ENCODE results near the gene SLC23A3.

Gene SLC23A3

GRCh38 chr2:219214141-219214540, 44.3 kb upstream of the SLC23A3 start:
- DNase-seq (ENCODE audit: low read depth) = no peak
- TF ChIP-seq, protein P1, sequence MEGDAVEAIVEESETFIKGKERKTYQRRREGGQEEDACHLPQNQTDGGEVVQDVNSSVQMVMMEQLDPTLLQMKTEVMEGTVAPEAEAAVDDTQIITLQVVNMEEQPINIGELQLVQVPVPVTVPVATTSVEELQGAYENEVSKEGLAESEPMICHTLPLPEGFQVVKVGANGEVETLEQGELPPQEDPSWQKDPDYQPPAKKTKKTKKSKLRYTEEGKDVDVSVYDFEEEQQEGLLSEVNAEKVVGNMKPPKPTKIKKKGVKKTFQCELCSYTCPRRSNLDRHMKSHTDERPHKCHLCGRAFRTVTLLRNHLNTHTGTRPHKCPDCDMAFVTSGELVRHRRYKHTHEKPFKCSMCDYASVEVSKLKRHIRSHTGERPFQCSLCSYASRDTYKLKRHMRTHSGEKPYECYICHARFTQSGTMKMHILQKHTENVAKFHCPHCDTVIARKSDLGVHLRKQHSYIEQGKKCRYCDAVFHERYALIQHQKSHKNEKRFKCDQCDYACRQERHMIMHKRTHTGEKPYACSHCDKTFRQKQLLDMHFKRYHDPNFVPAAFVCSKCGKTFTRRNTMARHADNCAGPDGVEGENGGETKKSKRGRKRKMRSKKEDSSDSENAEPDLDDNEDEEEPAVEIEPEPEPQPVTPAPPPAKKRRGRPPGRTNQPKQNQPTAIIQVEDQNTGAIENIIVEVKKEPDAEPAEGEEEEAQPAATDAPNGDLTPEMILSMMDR (IDR thresholded peaks at IDR 0.05; ENCODE audit: low read length, missing control alignments) = no peak
- H3K4me3 ChIP-seq (replicated peaks; ENCODE audit: low read depth, low read length) = no peak overlapping the region

DNA sequence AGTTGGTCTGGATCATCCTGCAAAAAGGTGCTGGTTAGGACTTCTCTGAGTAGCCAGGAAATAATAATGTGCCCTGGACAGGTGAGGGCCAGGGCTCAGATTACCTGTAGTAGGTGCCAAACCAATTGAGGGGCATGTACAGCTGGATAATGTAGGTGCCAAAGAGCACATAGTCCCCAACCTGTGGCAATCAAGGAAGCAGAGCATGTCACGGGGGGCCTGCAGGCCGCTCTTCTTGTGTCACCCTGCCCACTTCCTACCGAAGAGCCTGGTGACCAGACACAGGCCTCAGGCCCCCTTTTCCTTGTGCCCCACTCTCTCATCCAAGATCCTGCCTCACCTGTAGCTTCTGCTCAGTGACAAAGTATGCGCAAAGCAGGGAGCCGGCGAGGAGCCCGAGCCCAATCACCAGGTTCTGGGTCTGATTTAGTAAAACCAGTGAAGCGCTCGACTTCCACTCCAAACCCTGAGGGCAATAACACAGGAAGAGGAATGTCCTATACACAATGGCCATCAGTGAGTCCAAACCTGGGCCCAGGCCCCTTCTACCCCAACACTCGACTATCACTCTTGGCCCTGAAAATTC, 43.8 kb upstream of the SLC23A3 start:
- no peak overlapping the region for H3K4me3 ChIP-seq (replicated peaks; ENCODE audit: low read depth, low read length)
- TF ChIP-seq, protein P1 (IDR thresholded peaks at IDR 0.05; ENCODE audit: low read length, missing control alignments) = no peak
- DNase-seq (ENCODE audit: low read depth) = no peak

DNA sequence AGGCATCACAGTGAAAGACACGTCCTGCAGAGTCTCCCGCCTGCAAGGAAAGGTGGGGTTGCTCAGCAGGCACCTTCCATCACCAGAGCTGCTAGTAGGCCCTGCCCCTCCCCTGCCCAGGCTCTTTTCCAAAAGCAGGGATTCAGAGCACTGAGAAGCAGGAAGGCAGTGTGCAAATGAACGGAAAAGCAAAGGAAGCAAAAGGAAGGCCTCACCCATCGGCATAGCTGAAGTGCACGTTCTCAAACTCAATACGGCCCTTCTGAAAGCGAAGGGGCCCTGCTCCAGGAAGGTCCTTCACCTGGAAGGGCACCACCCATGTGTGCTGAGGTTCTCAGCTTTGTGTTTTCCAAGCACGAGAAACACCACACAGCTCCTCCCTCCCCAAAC, 43.2 kb upstream of the SLC23A3 start:
- TF ChIP-seq, protein P1 (IDR thresholded peaks at IDR 0.05; ENCODE audit: low read length, missing control alignments) = no peak
- H3K4me3 ChIP-seq (replicated peaks; ENCODE audit: low read depth, low read length) = no peak overlapping the region
- no peak for DNase-seq (ENCODE audit: low read depth)

GRCh38 chr2:219210886-219211362, 41.1 kb upstream of the SLC23A3 start:
- no peak overlapping the region for H3K4me3 ChIP-seq (replicated peaks; ENCODE audit: low read depth, low read length)
- TF ChIP-seq, protein P1 (IDR thresholded peaks at IDR 0.05; ENCODE audit: low read length, missing control alignments) = no peak
- no peak for DNase-seq (ENCODE audit: low read depth)

DNA sequence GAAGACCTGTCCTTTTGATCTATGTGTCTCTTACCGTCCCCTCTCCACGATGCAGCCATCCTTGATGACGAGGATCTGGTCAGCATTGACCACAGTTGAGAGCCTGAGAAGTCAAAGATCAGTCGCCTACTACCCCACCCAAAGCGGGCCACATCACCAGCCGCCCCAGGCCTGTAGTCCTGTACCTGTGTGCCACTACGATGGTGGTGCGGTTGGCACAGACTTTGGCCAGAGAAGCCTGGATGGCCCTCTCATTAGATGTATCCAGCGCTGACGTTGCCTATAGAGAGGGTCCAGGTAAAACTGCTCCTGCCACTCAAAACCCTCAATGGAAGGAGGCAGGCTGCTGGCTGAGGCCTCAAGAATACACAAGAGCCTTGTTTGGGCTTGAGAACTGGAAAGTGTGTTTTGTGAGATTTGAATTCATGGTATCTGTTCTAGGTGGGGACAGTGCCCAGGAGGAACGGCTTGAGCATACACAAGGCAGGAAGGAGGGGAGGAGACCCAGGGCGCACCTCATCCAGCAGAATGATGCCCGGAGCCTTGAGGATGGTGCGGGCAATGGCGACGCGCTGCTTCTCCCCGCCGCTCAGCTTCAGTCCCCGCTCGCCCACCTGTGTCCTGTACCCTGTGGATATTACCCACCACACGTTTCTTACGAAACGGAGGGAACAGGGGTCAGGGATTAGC, 40.5 kb upstream of the SLC23A3 start:
- no peak overlapping the region for H3K4me3 ChIP-seq (replicated peaks; ENCODE audit: low read depth, low read length)
- no peak for DNase-seq (ENCODE audit: low read depth)
- TF ChIP-seq, protein P1 (IDR thresholded peaks at IDR 0.05; ENCODE audit: low read length, missing control alignments) = no peak

DNA sequence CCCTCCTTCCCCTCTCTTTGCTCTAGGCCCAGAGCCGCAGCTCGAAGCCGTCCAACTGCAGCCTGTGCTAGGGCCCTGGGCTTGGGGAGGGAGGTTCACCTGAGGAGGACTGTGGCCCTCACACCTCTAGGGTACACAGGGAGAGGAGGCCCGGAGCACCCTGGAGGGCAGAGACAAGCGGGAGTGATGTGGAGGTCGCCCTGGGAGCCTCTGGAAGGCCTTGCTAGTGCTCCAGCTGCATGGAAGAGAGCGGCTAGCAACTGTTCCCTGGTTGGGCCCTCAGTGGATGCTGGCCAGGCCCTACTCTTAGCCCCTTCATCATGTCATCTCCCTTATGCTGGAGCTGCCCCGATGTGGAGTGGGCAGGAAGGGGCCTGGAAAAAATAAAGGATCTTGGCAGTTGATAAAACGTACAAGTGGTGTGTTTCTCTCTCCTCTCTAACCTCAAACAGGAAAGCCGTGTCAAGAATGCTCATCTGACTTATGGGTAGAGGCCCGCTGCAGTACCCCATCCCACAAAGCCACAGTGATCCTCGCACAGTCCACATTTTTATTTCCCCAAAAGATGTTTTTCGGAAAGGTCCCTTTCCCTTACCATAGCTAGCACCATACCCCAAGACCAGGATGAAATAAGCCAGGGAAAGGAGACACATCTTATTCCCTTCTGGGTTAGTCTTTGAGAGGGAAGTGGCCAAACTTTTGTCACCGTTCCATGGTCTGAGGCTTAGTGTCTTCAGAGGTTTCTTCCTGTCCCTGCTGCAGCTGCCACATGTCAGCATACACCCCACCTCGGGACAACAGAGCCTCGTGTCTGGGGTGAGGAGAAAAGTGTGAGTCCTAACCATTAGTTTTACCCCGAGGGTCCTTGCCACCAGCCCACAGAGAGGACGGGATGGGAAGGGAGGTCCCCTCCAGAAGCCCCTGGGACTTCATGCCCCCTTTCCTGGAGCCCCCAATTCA, 39.7 kb upstream of the SLC23A3 start:
- TF ChIP-seq, protein P1 (IDR thresholded peaks at IDR 0.05; ENCODE audit: low read length, missing control alignments) = no peak
- DNase-seq (ENCODE audit: low read depth) = no peak
- no peak overlapping the region for H3K4me3 ChIP-seq (replicated peaks; ENCODE audit: low read depth, low read length)
